Coronary artery (tissue), 2 donors: ENCODE data around the gene RETREG1.
A peak's percentile ranks its signal among the peaks of the same experiment; 100 is the strongest.

Experiments
- DNase-seq: peaks from one replicate; pipeline ENCODE4 v3.0.0-alpha.2; 2017; ENCODE audit warnings: low spot score
- H3K27ac ChIP-seq, 2 donors: fragments of 200-600 bp; sonication (generic); one replicate each; pipeline ENCODE4 v1.5.1; 2016 to 2019
- H3K4me3 ChIP-seq: fragments of 200-600 bp; sonication (generic); 2 replicates; pipeline ENCODE4 v1.5.1; 2016; ENCODE audit warnings: mild to moderate bottlenecking, moderate library complexity
- CTCF ChIP-seq: fragments of 200-600 bp; sonication (generic); IDR thresholded peaks from one replicate; pipeline ENCODE4 v1.5.1; 2019; ENCODE audit warnings: antibody characterized with exemption

RETREG1 gene

GRCh38 chr5:16616536-16617273 lies at the start of gene RETREG1:
RETREG1 (minus strand) TSS chr5:16616997; CDS start chr5:16616971, 26 bp downstream.
- Histone ChIP-seq H3K4me3 (peak within 1 kb of the TSS; percentile 87), H3K27ac (peak within 1 kb of the TSS; percentile 47 to 67)
- TF ChIP-seq CTCF = no peak
- no peak for DNase-seq

- no peak overlapping the region for H3K27ac ChIP-seq
- TF ChIP-seq CTCF = no peak
- no peak overlapping the region for H3K4me3 ChIP-seq
- DNase-seq = no peak
Observed at GRCh38 chr5:16666130-16666882, 49.5 kb upstream of the RETREG1 start.

- no peak overlapping the region for H3K4me3 ChIP-seq
- H3K27ac ChIP-seq = no peak overlapping the region
- no peak for TF ChIP-seq CTCF
- DNase-seq = no peak
Observed at GRCh38 chr5:16665601-16666000, 48.8 kb upstream of the RETREG1 start.

GRCh38 chr5:16664368-16664767 lies 47.6 kb upstream of the RETREG1 start:
- no peak for DNase-seq
- no peak overlapping the region for H3K4me3 ChIP-seq
- TF ChIP-seq CTCF = no peak
- no peak overlapping the region for H3K27ac ChIP-seq

- no peak overlapping the region for H3K27ac ChIP-seq
- DNase-seq = no peak
- H3K4me3 ChIP-seq = no peak overlapping the region
- no peak for TF ChIP-seq CTCF
Observed at GRCh38 chr5:16663840-16664239, 47.0 kb upstream of the RETREG1 start.

GRCh38 chr5:16661713-16662112 lies 44.9 kb upstream of the RETREG1 start:
- no peak for TF ChIP-seq CTCF
- Histone ChIP-seq H3K4me3 (no peak overlapping the region), H3K27ac (no peak overlapping the region)
- no peak for DNase-seq

- TF ChIP-seq CTCF = no peak
- no peak for DNase-seq
- H3K4me3 ChIP-seq = no peak overlapping the region
- no peak overlapping the region for H3K27ac ChIP-seq
Observed at GRCh38 chr5:16660982-16661381, 44.2 kb upstream of the RETREG1 start.
